Pancreas (tissue), 10 donors: ENCODE data around the gene NECAB2. TPM values are rescaled to one million over a fixed set of nuclear protein-coding genes. Genes with fewer than 3 reads are reported as not detected.

Source experiments
- ATAC-seq, 4 donors: fragments of 200-7000 bp; cut with Tn5 transposase; one replicate each; pipeline versions ENCODE4 v1.8.0 to v1.9.1; 2020; ENCODE audit warnings: mild to moderate bottlenecking in 4 of 4, moderate library complexity in 4 of 4
- DNase-seq, 6 donors: peaks; one replicate each; pipeline ENCODE4 v3.0.0-alpha.2; 2020
- FAIRE-seq: peaks from 2 replicates; lab custom pipeline; 2012; peaks lifted over from hg19 to GRCh38; lab: Jason Lieb, UNC
- H3K27ac ChIP-seq, 4 donors: fragments of 200-600 bp; sonication (generic); 1 replicate in 3 of 4; 2 replicates in 1 of 4; pipeline versions ENCODE4 v1.5.0 to v1.8.0; 2020
- H3K27me3 ChIP-seq, 4 donors: fragments of 200-600 bp; one replicate each; pipeline ENCODE4 v1.8.0; 2021
- H3K36me3 ChIP-seq, 3 donors: fragments of 200-600 bp; sonication (generic) in 1 of 3; one replicate each; pipeline versions ENCODE4 v1.5.0 to v1.8.0; 2020 to 2021
- H3K4me1 ChIP-seq, 3 donors: fragments of 200-600 bp; one replicate each; pipeline ENCODE4 v1.8.0; 2021
- H3K4me3 ChIP-seq, 4 donors: fragments of 200-600 bp; sonication (generic) in 2 of 4; one replicate each; pipeline versions ENCODE4 v1.5.0 to v1.8.0; 2020 to 2021
- H3K9me3 ChIP-seq, 4 donors: fragments of 200-600 bp; one replicate each; pipeline ENCODE4 v1.8.0; 2021
- CTCF ChIP-seq, 4 donors: fragments of 200-600 bp; sonication (generic) in 3 of 4; IDR thresholded peaks; one replicate each; pipeline versions ENCODE4 v1.5.0 to v1.8.0; 2021; ENCODE audit warnings: antibody characterized with exemption in 4 of 4
- WGBS, 2 donors: extraction: QIAGEN DNeasy Blood & Tissue Kit; methylation state at CpG; one replicate each; pipeline ENCODE4 v1.1.7; 2013; 5-methylcytosine and 5-hydroxymethylcytosine counted together
- intact Hi-C, 3 donors: fragments of 100-400 bp; cut with DNase I; formaldehyde crosslinking; loops; one replicate each; pipeline versions ENCODE4 v1.11.1 to v1.14.2; 2022
- polyA plus RNA-seq, 2 donors: library from polyadenylated mRNA; stranded (reverse); fragments of 200-250 nt; gene quantifications; one replicate each; pipeline ENCODE4 v1.2.3, GENCODE V29; 2013
- total RNA-seq, 6 donors: library from RNA; stranded (reverse); fragmentation: NEBNext Ultra II Directional in 4 of 6; extraction: Animal tissue kit (Norgen Biotek cat#: 25700) in 4 of 6; gene quantifications; one replicate each; pipeline versions ENCODE4 v1.2.1 to v1.2.4, GENCODE V29; 2021 to 2023
- donor health status: healthy with polysubstance abuse.
- donor health status: DM: no; HTN: no; CAD: no; lungs with moderate emphysema.
- donor health status: DM: no; HTN: no; CAD: no.
- donor health status: control.
- donor health status: control.
- donor health status: Bipolar disorder and iron deficiency.
- donor health status: DM: yes; HTN: yes; CAD: no.
- donor health status: DM: no; HTN: no; CAD: no.
- donor health status: DM: no; HTN: no; CAD: no.
- donor health status: DM: yes; HTN: yes; CAD: no.

Gene NECAB2
- total and polyA plus RNA-seq, 8 donors = 0.37 to 23.8 (median 1.2) TPM

GRCh38 chr16:84005391-84005790, 37.3 kb downstream of the NECAB2 start:
- TF ChIP-seq CTCF (IDR thresholded peaks at IDR 0.05) = no peak
- H3K27me3 ChIP-seq = no peaks in the 10 kb centered on the region
- no peak for ATAC-seq
- no peaks in the 10 kb centered on the region for H3K36me3 ChIP-seq
- H3K4me3 ChIP-seq = no peak overlapping the region
- H3K9me3 ChIP-seq = no peaks in the 10 kb centered on the region
- H3K4me1 ChIP-seq = no peaks in the 10 kb centered on the region
- H3K27ac ChIP-seq = no peak overlapping the region
- intact Hi-C loops = no loop called here
- peak in 1 of 6 donors; percentile 15 for DNase-seq
- no peak for FAIRE-seq
- 71 to 76% methylated on average over 5 of the region's 5 CpGs for WGBS, 2 donors

DNA sequence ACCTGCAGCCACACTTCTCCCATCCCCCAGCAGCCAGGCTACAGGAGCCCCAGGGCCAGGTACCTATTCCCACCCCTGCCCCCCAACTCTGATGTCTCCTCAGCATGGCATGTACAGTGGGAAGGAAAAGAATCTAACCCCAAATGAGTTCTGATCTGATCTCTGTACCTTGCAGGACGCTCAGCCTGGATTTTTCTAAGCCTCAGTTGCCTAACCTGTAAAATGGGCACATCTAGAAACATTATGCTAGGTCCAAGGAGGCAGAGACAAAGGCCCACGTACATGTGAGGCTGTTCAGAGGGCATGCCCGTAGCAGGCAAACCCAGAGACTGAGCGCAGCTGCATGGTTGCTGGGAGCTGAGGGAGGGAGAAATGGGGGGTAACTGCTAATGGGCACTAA, 39.5 kb downstream of the NECAB2 start:
- Histone ChIP-seq H3K27ac (no peak overlapping the region), H3K4me3 (no peak overlapping the region)

DNA sequence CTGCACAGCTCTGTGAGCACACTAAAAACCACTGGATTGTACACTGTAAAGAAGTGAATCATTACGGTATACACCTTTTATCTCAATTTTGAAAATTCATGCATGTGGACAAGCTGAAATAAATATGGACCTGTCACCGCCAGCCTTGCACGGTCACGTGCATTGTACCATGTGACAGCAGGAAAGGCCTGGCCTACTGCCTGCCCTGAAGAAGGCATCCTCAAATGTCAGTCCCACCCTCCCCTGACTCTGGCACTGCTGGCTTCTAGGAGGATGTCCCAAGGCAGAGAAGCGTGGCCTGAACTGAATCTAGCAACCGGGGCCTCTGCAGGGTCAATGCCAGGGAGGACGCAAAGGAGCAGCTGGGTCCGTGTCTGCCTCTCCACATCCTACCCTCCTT, 39.9 kb downstream of the NECAB2 start:
- Histone ChIP-seq H3K4me3 (no peak overlapping the region), H3K4me1 (no peaks in the 10 kb centered on the region), H3K27ac (no peak overlapping the region), H3K27me3 (no peaks in the 10 kb centered on the region), H3K36me3 (no peaks in the 10 kb centered on the region), H3K9me3 (no peaks in the 10 kb centered on the region)
- WGBS, 2 donors = 72 to 77% methylated on average over 8 of the region's 8 CpGs
- intact Hi-C loops = no loop called here
- DNase-seq (peak in 1 of 6 donors; percentile 21), ATAC-seq (peak in 2 of 4 donors; percentile 30 to 40), FAIRE-seq (no peak)
- no peak for TF ChIP-seq CTCF (IDR thresholded peaks at IDR 0.05)

More for the DNA sequence above, 39.5 kb downstream of the NECAB2 start:
- Histone ChIP-seq H3K4me1 (no peaks in the 10 kb centered on the region), H3K9me3 (no peaks in the 10 kb centered on the region), H3K27me3 (no peaks in the 10 kb centered on the region), H3K36me3 (no peaks in the 10 kb centered on the region)
- no peak for TF ChIP-seq CTCF (IDR thresholded peaks at IDR 0.05)
- peak in 1 of 6 donors; percentile 19 for DNase-seq
- peak in 2 of 4 donors; percentile 25 to 27 for ATAC-seq
- 70 to 76% methylated on average over 4 of the region's 4 CpGs for WGBS, 2 donors
- intact Hi-C loops = no loop called here
- no peak for FAIRE-seq

- H3K27ac ChIP-seq = no peak overlapping the region
- ATAC-seq (no peak), FAIRE-seq (no peak), DNase-seq (peak in 1 of 6 donors; percentile 10)
- no peak overlapping the region for H3K4me3 ChIP-seq
- intact Hi-C loops = no loop called here
- 75 to 79% methylated on average over 6 of the region's 6 CpGs for WGBS, 2 donors
- TF ChIP-seq CTCF (IDR thresholded peaks at IDR 0.05) = no peak
- H3K36me3 ChIP-seq = no peaks in the 10 kb centered on the region
- no peaks in the 10 kb centered on the region for H3K9me3 ChIP-seq
- H3K27me3 ChIP-seq = no peaks in the 10 kb centered on the region
- H3K4me1 ChIP-seq = no peaks in the 10 kb centered on the region
Measured at GRCh38 chr16:84009282-84009681, 41.2 kb downstream of the NECAB2 start.

DNA sequence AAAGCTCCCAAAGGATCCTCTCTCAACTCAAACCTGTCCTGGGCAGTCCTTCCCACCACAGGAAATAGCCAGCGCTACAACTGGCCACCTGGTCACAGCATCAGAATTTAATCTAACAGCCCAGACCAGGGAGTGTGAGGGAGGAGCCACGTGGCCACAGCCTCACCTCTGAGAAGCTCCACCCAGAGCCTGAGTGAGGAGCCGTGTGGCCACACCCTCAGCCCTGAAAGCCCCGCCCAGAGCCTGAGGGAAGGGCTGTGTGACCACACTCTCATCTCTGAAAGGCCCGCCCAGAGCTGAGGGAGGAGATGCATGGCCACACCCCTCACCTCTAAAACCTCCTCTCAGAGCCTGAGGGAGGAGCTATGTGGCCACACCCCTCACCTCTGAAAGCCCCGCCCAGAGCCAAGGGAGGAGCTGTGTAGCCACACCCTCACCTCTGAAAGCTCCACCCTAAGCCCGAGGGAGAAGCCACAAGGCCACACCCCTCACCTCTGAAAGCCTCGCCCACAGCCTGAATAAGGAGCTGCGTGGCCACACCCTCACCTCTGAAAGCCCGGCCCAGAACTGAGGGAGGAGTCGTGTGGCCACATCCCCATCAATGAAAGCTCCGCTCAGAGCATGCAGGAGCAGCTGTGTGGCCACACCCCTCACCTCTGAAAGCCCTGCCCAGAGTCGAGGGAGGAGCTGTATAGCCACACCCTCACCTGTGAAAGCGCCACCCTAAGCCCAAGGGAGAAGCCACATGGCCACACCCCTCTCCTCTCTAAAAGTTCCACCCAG, 45.9 kb downstream of the NECAB2 start:
- no peak for FAIRE-seq
- WGBS, 2 donors = 8 to 13% methylated on average over 14 of the region's 14 CpGs

More for the DNA sequence above, 45.9 kb downstream of the NECAB2 start:
- H3K4me1 ChIP-seq = no peaks in the 10 kb centered on the region
- peak; percentile 83 to 91 (median 90) for DNase-seq
- TF ChIP-seq CTCF (IDR thresholded peaks at IDR 0.05) = no peak
- intact Hi-C loops = no loop called here
- no peak overlapping the region for H3K4me3 ChIP-seq
- no peak overlapping the region for H3K27ac ChIP-seq
- peak; percentile 85 to 92 (median 88) for ATAC-seq
- no peaks in the 10 kb centered on the region for H3K36me3 ChIP-seq
- no peaks in the 10 kb centered on the region for H3K27me3 ChIP-seq
- H3K9me3 ChIP-seq = no peaks in the 10 kb centered on the region
